OCI-LY1 (cell line): ENCODE results near the gene MLLT6.

Source experiments
- H2AFZ ChIP-seq: fragments of 200-600 bp; sonication (generic), shearing (Covaris generic); 2 replicates; pipeline ENCODE4 v1.6.0; 2014; ENCODE audit warnings: antibody characterized with exemption, mild to moderate bottlenecking, low read length
- H3F3A ChIP-seq: fragments of 200-600 bp; sonication (generic), shearing (Covaris generic); 2 replicates; pipeline ENCODE4 v1.6.0; 2014; ENCODE audit warnings: mild to moderate bottlenecking, antibody characterized with exemption, low read length, moderate library complexity; ENCODE audit not compliant: insufficient read depth
- H3K27ac ChIP-seq: fragments of 200-600 bp; sonication (generic); 2 replicates; pipeline ENCODE4 v1.5.1; 2014; ENCODE audit warnings: low read length, mixed run types, mild to moderate bottlenecking, low read depth; ENCODE audit not compliant: poor library complexity, severe bottlenecking
- H3K27me3 ChIP-seq: fragments of 200-600 bp; sonication (generic); 2 replicates; pipeline ENCODE4 v1.6.0; 2014; ENCODE audit warnings: antibody characterized with exemption, mild to moderate bottlenecking, low read length, moderate library complexity; ENCODE audit not compliant: insufficient read depth
- H3K36me3 ChIP-seq: fragments of 200-600 bp; sonication (generic); 2 replicates; pipeline ENCODE4 v1.6.1; 2014; ENCODE audit warnings: mild to moderate bottlenecking, antibody characterized with exemption, low read length, moderate library complexity, mixed read lengths; ENCODE audit not compliant: insufficient read depth
- H3K4me1 ChIP-seq: fragments of 200-600 bp; sonication (generic); 2 replicates; pipeline ENCODE4 v1.5.1; 2014; ENCODE audit warnings: mild to moderate bottlenecking, low read length, moderate library complexity; ENCODE audit not compliant: insufficient read depth, severe bottlenecking
- H3K4me2 ChIP-seq: fragments of 200-600 bp; sonication (generic), shearing (Covaris generic); 2 replicates; pipeline ENCODE4 v1.6.1; 2014; ENCODE audit warnings: low read length
- H3K4me3 ChIP-seq: fragments of 200-600 bp; sonication (generic); 2 replicates; pipeline ENCODE4 v1.5.1; 2014; ENCODE audit warnings: low read length, low read depth, mild to moderate bottlenecking, mixed read lengths; ENCODE audit not compliant: poor library complexity, severe bottlenecking
- H3K79me2 ChIP-seq: fragments of 200-600 bp; shearing (Covaris generic); 2 replicates; pipeline ENCODE4 v1.6.1; 2016; ENCODE audit warnings: mixed run types, low read length, mixed read lengths; ENCODE audit not compliant: insufficient read depth
- H3K9ac ChIP-seq: fragments of 200-600 bp; sonication (generic), shearing (Covaris generic); 2 replicates; pipeline ENCODE4 v1.6.1; 2014; ENCODE audit warnings: mild to moderate bottlenecking, low read length, mixed read lengths
- H3K9me2 ChIP-seq: fragments of 200-600 bp; sonication (generic), shearing (Covaris generic); 2 replicates; pipeline ENCODE4 v1.6.1; 2014; ENCODE audit warnings: low read depth, mild to moderate bottlenecking, low read length, mixed read lengths
- H3K9me3 ChIP-seq: fragments of 200-600 bp; shearing (Covaris generic); 2 replicates; pipeline ENCODE4 v1.6.1; 2014; ENCODE audit warnings: low read length, mixed read lengths
- H4K20me1 ChIP-seq: fragments of 200-600 bp; sonication (generic), shearing (Covaris generic); 2 replicates; pipeline ENCODE4 v1.6.0; 2016; ENCODE audit warnings: mild to moderate bottlenecking, low read length; ENCODE audit not compliant: insufficient read depth
- CTCF ChIP-seq: fragments of 200-600 bp; sonication (generic), shearing (Covaris generic); IDR thresholded peaks from 2 replicates; pipeline ENCODE4 v1.5.1; 2017; ENCODE audit warnings: mild to moderate bottlenecking, antibody characterized with exemption, low read length, moderate library complexity, mixed read lengths
- EZH2 ChIP-seq: fragments of 200-600 bp; sonication (generic), shearing (Covaris generic); IDR thresholded peaks from 2 replicates; pipeline ENCODE4 v1.8.0; 2017; ENCODE audit warnings: borderline replicate concordance, mixed run types, mild to moderate bottlenecking, antibody characterized with exemption, low read length, moderate library complexity, mixed read lengths

Gene MLLT6

GRCh38 chr17:38741921-38742410, 36.9 kb downstream of the MLLT6 start:
- Histone ChIP-seq H3K4me3 (no peak overlapping the region), H2AFZ (no peak overlapping the region), H3K4me1 (peaks cover 26% of the 10 kb centered on the region), H4K20me1 (no peaks in the 10 kb centered on the region), H3K79me2 (no peaks in the 10 kb centered on the region), H3K27ac (no peak overlapping the region), H3K9me2 (no peaks in the 10 kb centered on the region), H3K27me3 (peaks cover 7% of the 10 kb centered on the region; the same call in 1 of the 2 replicates), H3F3A (no peaks in the 10 kb centered on the region), H3K9me3 (no peaks in the 10 kb centered on the region), H3K9ac (no peak overlapping the region), H3K4me2 (no peak overlapping the region), H3K36me3 (no peaks in the 10 kb centered on the region)
- no peak for TF ChIP-seq EZH2
- TF ChIP-seq CTCF = no peak

- TF ChIP-seq EZH2 (no peak), CTCF (no peak)
- no peak overlapping the region for H3K27ac ChIP-seq
- no peaks in the 10 kb centered on the region for H3F3A ChIP-seq
- H3K79me2 ChIP-seq = no peaks in the 10 kb centered on the region
- peaks cover 7% of the 10 kb centered on the region; the same call in 1 of the 2 replicates for H3K27me3 ChIP-seq
- H2AFZ ChIP-seq = no peak overlapping the region
- no peaks in the 10 kb centered on the region for H3K9me2 ChIP-seq
- no peaks in the 10 kb centered on the region for H3K36me3 ChIP-seq
- no peak overlapping the region for H3K4me3 ChIP-seq
- H3K9me3 ChIP-seq = no peaks in the 10 kb centered on the region
- no peak overlapping the region for H3K9ac ChIP-seq
- H4K20me1 ChIP-seq = no peaks in the 10 kb centered on the region
- H3K4me1 ChIP-seq = peaks cover 29% of the 10 kb centered on the region
- no peak overlapping the region for H3K4me2 ChIP-seq
Observed at GRCh38 chr17:38742411-38743308, 37.6 kb downstream of the MLLT6 start.

- Histone ChIP-seq H3K9ac (no peak overlapping the region), H3K36me3 (no peaks in the 10 kb centered on the region), H4K20me1 (no peaks in the 10 kb centered on the region), H3K27ac (no peak overlapping the region), H3K27me3 (peaks cover 2% of the 10 kb centered on the region; the same call in 1 of the 2 replicates), H2AFZ (no peak overlapping the region), H3K9me3 (no peaks in the 10 kb centered on the region), H3K9me2 (no peaks in the 10 kb centered on the region), H3F3A (no peaks in the 10 kb centered on the region), H3K4me1 (peaks cover 32% of the 10 kb centered on the region), H3K79me2 (no peaks in the 10 kb centered on the region), H3K4me2 (no peak overlapping the region), H3K4me3 (no peak overlapping the region)
- TF ChIP-seq CTCF = no peak
- no peak for TF ChIP-seq EZH2
Observed at GRCh38 chr17:38743556-38744171, 38.6 kb downstream of the MLLT6 start.
